Stimulated activated CD4-positive, alpha-beta T cell treated with anti-CD3 and anti-CD28 coated beads, Interleukin-15, amount 100 ng/mL, for 48 hours (primary cell): ENCODE measurements around the gene MROH8.

Experiments
- DNase-seq, 2 donors: peaks; one replicate each; pipeline ENCODE4 v3.0.0-alpha.2; 2020; ENCODE audit warnings: low read depth in 2 of 2

Gene MROH8

GRCh38 chr20:37198932-37199660, 19.7 kb upstream of the MROH8 start:
- DNase-seq, result no peak

GRCh38 chr20:37194621-37195417, 15.5 kb upstream of the MROH8 start:
- no peak for DNase-seq

GRCh38 chr20:37193821-37194220, 14.5 kb upstream of the MROH8 start:
- DNase-seq, result no peak

- no peak for DNase-seq
Observed at GRCh38 chr20:37193226-37193625, 13.9 kb upstream of the MROH8 start.

- DNase-seq, result peak; percentile 27 to 64
Observed at GRCh38 chr20:37192137-37192854, 12.9 kb upstream of the MROH8 start.

- no peak for DNase-seq
Observed at GRCh38 chr20:37190354-37191112, 11.2 kb upstream of the MROH8 start.

GRCh38 chr20:37189416-37190016, 10.2 kb upstream of the MROH8 start:
- no peak for DNase-seq

GRCh38 chr20:37188787-37189186, 9.4 kb upstream of the MROH8 start:
- DNase-seq, result no peak

- no peak for DNase-seq
Observed at GRCh38 chr20:37185686-37186085, 6.3 kb upstream of the MROH8 start.

GRCh38 chr20:37179683-37180524, 556 bp upstream of the MROH8 start:
- DNase-seq, result no peak

- no peak for DNase-seq
Observed at GRCh38 chr20:37172836-37173235, 6.5 kb downstream of the MROH8 start.

- no peak for DNase-seq
Observed at GRCh38 chr20:37166867-37167266, 12.5 kb downstream of the MROH8 start.

- DNase-seq, result no peak
Observed at GRCh38 chr20:37165031-37165430, 14.3 kb downstream of the MROH8 start.

GRCh38 chr20:37163832-37164554, 15.4 kb downstream of the MROH8 start:
- no peak for DNase-seq

GRCh38 chr20:37162646-37163045, 16.7 kb downstream of the MROH8 start:
- no peak for DNase-seq

- DNase-seq, result no peak
Observed at GRCh38 chr20:37161830-37162549, 17.4 kb downstream of the MROH8 start.

- DNase-seq, result no peak
Observed at GRCh38 chr20:37160683-37161082, 18.7 kb downstream of the MROH8 start.

GRCh38 chr20:37158248-37158647, 21.1 kb downstream of the MROH8 start:
- DNase-seq, result no peak

GRCh38 chr20:37155987-37156386, 23.4 kb downstream of the MROH8 start:
- DNase-seq, result no peak
